Fibroblast of gingiva (primary cell): ENCODE measurements around the gene ADORA1.

Source experiments
- DNase-seq: peaks from one replicate; pipeline ENCODE4 v3.0.0-alpha.2; 2011; ENCODE audit warnings: low read depth

Gene ADORA1

DNA sequence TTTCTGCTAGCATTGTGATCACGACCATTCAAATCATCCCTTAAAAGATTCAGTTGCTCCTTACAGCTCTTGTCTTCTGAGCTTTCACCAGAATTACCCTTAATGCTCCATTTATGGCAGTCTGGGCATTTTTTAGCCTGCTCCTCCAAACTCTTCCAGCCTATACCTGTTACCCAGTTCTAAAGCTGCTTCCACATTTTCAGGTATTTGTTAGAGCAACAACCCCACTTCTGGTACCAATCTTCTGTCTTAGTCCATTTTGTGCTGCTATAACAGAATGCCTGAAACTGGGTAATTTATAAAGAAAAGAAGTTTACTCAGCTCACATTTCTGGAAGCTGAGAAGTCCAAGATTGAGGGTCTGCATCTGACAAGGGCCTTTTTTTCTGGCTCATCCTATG is 30.9 kb downstream of the ADORA1 start:
- DNase-seq: no peak

DNA sequence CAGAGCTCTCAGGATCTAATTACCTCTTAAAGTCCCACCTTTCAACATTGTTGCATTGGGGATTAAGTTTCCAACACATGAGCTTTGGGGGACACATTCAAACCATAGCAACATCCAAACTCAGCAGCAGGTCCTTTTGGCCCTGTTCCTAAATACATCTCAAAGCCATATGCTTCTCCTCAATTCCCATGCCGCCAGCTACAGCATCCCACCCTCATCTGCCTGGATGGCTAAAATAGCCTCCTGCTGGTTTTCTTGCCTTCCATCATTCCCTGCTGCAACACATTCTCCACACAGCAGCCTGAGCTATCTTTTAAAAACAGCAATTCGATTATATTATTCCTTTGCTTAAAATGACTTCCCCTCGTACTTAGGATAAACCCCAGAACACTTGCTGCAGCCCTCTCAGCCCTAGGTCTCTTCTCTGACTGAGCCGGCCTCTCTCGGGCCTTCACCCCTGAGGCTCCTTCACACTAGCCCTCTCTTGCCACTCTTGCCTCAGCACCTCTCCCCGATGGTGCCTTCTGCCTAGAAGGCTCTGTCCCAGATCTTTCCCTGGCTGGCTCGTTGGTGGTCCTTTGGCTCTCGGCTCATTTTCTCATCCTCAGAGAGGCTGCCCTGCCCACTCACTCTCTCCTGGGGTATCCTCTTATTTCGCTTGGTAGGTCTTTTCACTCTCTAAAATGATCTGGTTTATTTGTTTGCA is 31.6 kb downstream of the ADORA1 start:
- no peak for DNase-seq

DNA sequence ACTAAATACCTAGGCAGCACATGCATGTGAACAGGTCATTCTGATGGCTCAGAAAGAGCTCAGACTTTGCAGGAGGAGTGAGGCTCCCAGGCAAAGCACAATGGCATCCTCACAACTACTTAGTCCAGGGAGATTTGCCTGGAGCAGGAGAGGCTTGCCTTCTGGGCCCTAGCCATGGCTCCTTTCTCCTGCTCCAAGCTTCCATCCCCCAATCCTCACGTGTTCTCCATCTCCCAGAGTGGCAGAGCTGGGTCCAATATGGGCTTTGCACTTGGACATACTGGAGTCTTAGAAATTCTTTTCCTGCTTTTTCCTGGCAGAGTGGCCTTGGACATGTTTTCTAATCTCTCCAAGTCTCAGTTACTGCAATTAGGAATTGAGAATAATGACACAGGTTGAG is 32.3 kb downstream of the ADORA1 start:
- no peak for DNase-seq

DNA sequence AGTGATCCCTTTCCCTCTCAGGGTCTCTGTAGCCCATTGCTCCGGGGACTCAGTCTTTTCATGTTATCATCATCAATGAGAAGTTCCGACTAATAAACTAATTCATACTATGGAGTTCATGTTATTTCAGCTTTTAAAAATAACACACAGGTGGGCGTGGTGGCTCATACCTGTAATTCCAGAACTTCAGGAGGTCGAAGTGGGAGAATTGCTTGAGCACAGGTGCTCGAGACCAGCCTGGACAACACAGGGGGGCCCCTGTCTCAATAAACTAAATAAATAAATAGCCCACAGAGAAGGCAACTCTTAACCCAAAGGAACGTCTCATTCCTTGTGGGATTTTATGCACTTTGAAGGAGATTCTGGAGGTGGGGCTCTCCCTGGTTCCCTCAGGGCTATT is 33.6 kb downstream of the ADORA1 start:
- DNase-seq: no peak

DNA sequence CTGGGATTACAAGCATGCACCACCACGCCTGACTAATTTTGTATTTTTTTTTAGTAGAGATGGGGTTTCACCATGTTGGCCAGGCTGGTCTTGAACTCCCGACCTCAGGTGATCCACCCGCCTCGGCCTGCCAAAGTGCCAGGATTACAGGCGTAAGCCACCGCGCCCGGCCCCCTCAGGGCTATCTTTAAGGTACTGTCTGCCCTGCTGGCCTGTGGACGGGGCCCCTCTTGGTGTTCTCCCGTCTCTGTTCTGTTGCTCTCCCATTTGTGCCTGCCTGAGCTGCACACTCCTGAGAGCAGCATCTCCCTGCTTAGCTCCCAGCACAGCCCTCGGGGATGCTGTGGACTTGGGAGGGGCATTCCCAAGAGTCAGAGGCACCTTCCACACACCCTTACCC is 34.2 kb downstream of the ADORA1 start:
- DNase-seq: no peak

DNA sequence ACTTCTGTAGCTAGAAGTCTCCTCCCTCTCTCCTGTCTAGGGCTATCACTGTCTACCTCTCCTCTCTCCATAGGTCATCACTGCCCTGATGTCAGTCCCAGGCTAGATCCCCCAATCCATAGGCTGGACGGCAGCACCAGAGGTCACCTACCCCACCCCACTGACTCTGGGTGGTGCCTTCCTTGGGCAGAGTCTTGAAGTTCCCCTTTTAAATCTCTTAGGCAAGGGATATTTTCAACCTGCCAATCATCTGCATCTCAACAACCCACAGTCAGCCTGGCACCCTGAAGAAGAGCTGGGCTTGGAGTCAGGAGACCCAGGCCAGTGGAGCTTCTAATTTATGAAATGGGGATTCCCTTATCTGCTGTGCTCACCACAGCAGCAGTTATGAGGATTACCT is 34.9 kb downstream of the ADORA1 start:
- DNase-seq: no peak

DNA sequence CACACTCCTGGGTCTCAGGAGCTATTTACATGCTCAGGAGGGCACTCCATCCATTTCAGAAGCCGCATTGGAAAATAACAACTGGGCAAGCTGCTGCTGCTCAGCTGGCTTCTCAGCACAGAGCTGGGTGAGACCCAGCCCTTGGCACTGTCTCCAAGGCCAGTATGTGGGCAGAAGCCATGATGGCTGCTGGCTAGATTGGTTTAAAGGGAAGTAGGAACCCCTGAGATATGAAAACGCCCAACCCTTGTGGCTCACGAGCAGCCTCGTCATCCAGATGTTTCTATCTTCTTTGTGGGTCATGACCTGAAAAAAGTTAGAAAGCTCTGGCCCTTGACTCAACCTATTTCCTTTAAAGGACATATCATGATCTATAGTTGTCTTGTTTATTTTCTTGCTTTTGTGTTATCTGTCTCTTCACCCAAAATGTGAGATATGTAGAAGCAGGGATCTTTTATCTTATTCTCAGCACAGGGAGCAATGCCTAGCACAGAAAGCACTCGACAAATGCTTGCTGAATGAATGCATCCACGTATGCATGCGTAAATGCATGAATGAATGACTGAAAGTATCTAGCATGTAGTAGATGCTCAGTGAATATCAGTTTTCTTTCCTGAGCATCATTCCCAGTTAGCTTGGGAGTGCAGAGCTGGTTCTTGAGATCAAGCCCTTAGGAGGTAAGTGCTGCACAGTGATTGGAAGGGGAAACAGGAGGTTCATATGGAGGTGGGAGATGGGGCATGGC is 36.5 kb downstream of the ADORA1 start:
- DNase-seq: no peak

DNA sequence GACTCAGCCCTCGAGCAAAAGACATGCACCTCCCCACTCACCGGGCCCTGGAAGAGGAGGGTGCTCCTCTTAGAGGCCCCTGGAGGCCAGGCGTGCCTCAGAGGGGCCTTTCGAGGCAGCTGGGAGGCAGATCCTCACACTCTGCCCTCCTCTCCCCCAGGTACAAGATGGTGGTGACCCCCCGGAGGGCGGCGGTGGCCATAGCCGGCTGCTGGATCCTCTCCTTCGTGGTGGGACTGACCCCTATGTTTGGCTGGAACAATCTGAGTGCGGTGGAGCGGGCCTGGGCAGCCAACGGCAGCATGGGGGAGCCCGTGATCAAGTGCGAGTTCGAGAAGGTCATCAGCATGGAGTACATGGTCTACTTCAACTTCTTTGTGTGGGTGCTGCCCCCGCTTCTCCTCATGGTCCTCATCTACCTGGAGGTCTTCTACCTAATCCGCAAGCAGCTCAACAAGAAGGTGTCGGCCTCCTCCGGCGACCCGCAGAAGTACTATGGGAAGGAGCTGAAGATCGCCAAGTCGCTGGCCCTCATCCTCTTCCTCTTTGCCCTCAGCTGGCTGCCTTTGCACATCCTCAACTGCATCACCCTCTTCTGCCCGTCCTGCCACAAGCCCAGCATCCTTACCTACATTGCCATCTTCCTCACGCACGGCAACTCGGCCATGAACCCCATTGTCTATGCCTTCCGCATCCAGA is 37.7 kb downstream of the ADORA1 start:
- DNase-seq: no peak

DNA sequence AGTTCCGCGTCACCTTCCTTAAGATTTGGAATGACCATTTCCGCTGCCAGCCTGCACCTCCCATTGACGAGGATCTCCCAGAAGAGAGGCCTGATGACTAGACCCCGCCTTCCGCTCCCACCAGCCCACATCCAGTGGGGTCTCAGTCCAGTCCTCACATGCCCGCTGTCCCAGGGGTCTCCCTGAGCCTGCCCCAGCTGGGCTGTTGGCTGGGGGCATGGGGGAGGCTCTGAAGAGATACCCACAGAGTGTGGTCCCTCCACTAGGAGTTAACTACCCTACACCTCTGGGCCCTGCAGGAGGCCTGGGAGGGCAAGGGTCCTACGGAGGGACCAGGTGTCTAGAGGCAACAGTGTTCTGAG is 38.3 kb downstream of the ADORA1 start:
- DNase-seq: no peak

DNA sequence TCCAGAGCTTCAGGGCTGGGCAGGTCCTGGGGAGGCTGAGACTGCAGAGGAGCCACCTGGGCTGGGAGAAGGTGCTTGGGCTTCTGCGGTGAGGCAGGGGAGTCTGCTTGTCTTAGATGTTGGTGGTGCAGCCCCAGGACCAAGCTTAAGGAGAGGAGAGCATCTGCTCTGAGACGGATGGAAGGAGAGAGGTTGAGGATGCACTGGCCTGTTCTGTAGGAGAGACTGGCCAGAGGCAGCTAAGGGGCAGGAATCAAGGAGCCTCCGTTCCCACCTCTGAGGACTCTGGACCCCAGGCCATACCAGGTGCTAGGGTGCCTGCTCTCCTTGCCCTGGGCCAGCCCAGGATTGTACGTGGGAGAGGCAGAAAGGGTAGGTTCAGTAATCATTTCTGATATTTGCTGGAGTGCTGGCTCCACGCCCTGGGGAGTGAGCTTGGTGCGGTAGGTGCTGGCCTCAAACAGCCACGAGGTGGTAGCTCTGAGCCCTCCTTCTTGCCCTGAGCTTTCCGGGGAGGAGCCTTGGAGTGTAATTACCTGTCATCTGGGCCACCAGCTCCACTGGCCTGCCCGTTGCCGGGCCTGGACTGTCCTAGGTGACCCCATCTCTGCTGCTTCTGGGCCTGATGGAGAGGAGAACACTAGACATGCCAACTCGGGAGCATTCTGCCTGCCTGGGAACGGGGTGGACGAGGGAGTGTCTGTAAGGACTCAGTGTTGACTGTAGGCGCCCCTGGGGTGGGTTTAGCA is 38.8 kb downstream of the ADORA1 start:
- DNase-seq: no peak

DNA sequence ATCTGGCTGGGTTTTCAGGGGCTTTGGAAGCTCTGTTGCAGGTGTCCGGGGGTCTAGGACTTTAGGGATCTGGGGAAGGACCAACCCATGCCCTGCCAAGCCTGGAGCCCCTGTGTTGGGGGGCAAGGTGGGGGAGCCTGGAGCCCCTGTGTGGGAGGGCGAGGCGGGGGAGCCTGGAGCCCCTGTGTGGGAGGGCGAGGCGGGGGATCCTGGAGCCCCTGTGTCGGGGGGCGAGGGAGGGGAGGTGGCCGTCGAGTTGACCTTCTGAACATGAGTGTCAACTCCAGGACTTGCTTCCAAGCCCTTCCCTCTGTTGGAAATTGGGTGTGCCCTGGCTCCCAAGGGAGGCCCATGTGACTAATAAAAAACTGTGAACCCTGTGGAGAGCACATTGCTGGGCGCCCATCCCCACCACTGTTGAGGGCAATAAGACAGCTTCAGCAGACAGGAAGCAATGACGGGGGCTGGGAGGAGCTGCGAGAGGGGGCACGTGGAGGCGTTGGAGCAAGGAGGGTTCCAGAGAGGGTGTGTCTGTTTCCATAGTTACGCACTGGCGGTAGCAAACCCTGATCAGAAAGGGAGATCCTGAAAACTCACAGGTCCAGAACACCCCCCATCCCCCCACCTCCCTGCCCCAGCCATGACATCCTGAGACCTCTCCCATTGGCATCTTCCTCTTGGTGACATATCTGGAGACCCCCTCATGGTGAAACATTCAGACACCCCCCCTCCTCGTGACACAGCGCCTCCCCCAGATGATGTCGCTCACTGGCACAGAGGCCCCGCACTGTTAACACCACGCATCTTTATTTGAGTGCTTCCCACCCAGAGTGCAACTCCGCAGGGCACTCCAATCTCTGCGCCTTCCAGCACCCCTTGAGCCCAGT is 39.7 kb downstream of the ADORA1 start:
- no peak for DNase-seq

DNA sequence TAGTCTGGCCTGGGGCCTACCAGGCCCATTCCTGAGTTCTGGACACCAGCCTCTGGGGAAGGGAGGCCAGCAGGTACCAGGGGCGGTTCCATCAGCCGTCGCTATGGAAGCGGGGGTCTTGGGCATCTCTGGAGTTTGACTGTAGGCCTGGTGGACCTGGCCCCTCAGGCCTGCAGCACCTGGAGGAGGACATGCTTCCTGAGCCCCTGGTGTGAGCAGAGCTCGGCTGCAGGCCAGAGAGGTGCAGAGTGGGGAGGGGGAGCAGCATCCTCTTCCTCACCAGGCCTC is 40.3 kb downstream of the ADORA1 start:
- no peak for DNase-seq

DNA sequence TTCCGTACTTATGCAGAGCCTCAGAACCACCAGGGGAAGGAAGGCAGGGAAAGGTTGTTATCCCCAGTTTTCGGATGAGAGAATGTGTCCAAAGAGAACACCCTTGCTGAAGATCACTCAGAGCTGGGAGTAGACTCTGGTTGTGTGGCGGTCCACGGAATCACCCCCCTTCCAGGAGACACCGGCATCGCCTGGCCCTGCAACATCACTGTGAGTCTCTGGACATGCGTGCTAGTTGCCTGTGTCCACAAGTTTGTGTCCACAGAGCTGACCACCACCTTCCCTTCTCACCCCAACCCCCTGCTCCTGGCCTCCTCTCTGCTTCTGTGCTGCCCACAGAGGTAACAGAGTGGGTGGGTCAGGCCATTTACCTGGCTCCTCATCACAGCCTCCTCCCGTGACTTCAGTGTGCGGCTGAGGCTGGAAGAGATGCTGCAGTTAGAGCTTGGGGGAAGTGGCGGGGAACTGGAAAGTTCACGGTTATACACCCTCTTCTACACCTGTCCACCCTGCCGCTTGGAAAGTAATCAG is 40.8 kb downstream of the ADORA1 start:
- DNase-seq: no peak

DNA sequence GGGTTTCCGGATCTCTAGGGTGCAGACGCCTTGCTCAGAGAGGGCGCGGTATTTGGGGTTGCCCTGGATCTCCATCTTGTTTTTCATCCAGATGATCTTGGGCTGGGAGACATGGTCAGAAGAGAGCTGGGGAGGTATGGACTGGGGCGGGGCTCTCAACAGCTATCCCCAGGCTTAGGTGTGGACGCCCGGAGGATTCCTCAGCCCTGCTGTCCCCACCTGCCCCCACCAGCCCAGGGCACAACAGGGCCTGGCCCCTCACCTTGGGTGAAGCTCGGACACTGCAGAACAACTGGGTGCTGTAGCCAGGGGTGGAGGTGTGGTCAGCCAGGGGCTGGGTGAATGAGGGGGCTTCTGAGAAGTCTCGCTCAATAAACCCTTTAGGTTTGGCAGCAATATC is 41.5 kb downstream of the ADORA1 start:
- no peak for DNase-seq

DNA sequence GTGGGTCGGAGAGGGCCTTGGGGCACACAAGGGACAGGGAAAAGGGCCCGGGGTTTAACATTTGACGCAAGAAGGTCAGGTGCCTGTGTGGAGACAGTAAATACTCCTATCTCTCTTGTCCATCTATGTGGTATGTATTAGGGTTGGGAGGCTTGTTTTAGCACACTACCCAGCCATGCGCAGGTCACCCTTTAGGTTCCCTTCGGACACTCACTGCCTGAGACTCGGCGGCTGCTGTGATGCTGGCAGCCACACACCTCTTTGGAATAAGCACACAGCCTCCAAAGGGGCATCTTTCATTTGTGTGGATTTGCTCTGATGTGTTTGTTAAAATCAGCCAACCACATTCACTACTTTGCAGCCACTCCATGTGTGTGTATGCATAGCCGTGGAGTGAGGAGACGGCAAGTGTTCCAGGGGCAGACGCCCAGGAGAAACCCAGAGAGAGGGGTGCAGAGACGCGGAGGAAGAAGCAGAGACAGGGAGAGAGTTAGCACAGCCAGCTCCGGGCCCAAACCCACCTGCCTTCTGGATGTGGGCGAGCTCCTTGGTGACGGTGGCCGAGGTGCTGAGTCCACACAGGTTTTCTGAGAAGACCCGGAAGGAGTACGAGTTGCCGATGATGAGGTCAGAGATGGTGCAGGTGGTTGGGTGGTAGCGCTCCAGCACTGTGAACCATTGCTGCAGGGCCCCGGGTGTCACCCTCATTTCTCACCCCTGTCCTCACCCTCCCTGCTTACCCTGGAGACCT is 42.4 kb downstream of the ADORA1 start:
- DNase-seq: no peak

DNA sequence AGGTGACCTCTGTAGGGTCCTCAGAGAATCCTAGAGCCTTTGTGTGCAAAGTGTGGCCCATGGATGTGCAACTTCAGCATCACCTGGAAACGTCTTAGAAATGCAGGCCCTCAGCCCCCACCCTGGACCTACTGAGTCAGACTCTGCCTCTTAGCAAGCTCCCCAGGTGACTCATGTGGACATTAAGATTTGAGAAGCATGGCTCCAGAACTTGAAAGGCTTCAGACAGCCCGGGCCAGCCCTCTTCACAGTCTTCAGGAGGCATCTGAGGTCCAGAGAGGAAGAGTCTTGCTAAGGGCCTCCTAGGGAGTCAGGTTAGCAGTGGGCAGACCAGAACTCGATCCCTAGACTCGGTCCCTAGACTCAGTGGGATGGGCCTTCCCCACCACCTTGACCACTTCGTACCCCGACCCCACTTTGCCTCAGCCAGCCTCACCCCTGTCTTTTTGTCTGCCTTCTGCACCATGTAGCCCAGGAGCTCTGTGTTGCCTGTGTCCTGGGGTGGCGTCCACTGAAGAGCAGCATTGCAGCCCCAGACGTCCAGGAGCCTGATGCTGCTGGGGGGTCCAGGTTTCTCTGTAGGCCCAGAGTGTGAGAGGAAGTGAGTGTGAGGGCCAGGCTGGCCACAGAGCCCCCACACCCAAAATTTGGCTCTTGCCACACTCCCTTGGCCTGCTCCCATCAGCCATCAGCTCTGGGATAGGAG is 43.3 kb downstream of the ADORA1 start:
- DNase-seq: no peak

DNA sequence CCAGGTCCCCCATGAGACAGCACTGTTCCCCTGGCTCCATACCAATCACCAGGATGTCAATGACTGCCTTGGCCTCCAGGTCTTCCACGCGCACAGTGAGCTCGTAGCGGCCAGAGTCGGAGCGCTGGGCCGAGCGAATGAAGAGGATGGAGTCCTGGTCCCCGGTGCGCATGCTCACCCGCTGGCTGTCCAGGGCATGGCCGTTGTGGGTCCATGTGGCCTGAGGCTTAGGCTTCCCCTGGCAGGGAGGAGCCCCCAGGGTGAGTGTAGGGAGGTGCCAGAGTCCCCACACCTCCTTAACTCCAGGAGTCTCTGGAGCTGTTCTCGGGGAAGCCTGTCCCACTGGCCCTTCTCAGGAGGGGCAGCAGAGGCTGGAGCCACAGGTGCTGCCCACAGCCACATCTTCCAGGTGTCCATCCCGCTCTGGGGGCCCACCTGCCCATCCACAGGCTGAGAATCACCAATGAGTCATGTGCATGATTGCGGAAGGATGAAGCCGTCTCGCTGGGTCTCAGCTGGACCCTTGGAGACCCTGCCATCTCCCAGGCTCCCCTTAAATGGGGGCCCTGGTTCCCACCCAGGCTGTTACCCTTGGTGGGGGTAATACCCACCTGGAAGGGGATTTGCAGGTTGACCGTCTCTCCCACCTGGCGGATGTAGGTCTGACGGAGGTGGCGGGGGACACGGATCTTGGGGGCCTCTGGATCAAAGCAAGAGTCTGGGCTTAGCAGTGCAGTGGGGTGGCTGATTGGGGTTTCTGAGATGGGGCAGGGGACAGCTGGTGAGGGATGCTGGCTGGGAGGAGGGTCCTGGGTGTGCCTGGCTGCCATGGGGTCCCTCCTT is 44.0 kb downstream of the ADORA1 start:
- DNase-seq: no peak

DNA sequence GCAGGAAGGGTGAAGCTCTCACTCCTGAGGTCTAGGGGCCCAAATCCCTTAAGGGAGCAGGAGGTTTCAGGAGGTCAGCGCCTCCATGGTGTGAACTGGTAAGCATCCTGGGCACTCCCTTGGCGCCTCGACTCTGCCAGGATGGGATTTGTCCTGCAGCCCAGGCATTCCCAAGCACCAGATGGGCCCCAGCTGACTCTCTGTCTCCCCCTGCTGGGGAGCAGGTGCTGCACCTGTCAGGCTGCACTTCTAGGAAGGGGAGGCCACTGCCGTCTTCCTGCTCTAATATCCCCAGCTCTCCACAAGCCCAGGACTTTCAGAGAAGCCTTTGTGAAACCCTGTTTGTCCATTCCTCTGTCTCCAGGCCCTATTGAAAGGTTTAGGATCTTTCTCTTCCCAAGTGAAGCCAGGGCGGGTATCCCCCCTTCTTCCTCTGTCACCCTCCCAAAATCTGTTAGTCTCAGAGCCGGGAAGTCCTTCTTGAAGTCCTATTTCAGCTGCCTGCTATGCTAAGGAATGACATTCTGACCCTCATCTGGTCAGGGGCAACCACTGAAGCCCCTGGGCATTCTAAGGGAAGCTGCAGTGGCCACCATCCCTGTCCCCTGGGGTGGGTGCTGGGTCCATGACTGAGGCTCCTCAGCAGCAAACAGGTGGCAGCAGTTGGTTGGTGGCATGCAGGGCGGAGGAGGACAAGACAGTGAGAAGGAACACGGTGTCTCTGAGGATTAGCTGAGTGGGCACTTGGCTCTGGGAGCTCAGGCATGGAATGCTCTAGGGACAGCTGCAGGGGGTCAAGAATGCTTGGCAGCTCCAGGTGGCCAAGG is 44.9 kb downstream of the ADORA1 start:
- DNase-seq: no peak
